Gastroesophageal sphincter (tissue), 3 donors: ENCODE data around the gene CDC5L.

Experiments
- POLR2A ChIP-seq, 2 donors: fragments of 450-650 bp; IDR thresholded peaks; one replicate each; pipeline ENCODE4 v1.6.1; 2017; ENCODE audit warnings: antibody characterized with exemption in 2 of 2, mild to moderate bottlenecking in 2 of 2, moderate library complexity in 1 of 2
- POLR2AphosphoS5 ChIP-seq: sonication (generic); formaldehyde crosslinking; IDR thresholded peaks from one replicate; pipeline ENCODE4 v1.6.1; 2017; ENCODE audit warnings: antibody characterized with exemption
- TF ChIP-seq, protein P1 (sequence below), 4 experiments: fragments of 200-600 bp in 2 of 4; fragments of 450-650 bp in 2 of 4; sonication (generic) in 1 of 4; IDR thresholded peaks; one replicate each; pipeline ENCODE4 v1.5.1; 2017 to 2019; ENCODE audit warnings: antibody characterized with exemption in 4 of 4, mild to moderate bottlenecking in 2 of 4, moderate library complexity in 2 of 4

GRCh38 chr6:44477293-44477894 is 89.9 kb downstream of the CDC5L start:
- TF ChIP-seq, protein P1, sequence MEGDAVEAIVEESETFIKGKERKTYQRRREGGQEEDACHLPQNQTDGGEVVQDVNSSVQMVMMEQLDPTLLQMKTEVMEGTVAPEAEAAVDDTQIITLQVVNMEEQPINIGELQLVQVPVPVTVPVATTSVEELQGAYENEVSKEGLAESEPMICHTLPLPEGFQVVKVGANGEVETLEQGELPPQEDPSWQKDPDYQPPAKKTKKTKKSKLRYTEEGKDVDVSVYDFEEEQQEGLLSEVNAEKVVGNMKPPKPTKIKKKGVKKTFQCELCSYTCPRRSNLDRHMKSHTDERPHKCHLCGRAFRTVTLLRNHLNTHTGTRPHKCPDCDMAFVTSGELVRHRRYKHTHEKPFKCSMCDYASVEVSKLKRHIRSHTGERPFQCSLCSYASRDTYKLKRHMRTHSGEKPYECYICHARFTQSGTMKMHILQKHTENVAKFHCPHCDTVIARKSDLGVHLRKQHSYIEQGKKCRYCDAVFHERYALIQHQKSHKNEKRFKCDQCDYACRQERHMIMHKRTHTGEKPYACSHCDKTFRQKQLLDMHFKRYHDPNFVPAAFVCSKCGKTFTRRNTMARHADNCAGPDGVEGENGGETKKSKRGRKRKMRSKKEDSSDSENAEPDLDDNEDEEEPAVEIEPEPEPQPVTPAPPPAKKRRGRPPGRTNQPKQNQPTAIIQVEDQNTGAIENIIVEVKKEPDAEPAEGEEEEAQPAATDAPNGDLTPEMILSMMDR (IDR thresholded peaks at IDR 0.05), result no peak
- TF ChIP-seq POLR2AphosphoS5, result no peak
- TF ChIP-seq POLR2A (IDR thresholded peaks at IDR 0.05), result no peak
